Suprapubic skin (tissue), 4 donors: ENCODE measurements around the gene ADAMTS13. TPM values are rescaled to one million over a fixed set of nuclear protein-coding genes. Genes with fewer than 3 reads are reported as not detected.

Experiments
- DNase-seq, 2 donors: peaks; one replicate each; pipeline ENCODE4 v3.0.0-alpha.2; 2019; ENCODE audit warnings: low spot score in 2 of 2
- H3K27ac ChIP-seq: fragments of 200-600 bp; sonication (generic); one replicate; pipeline ENCODE4 v1.5.1; 2019
- H3K27me3 ChIP-seq: fragments of 200-600 bp; sonication (generic); one replicate; pipeline ENCODE4 v1.5.1; 2019
- H3K36me3 ChIP-seq: fragments of 200-600 bp; sonication (generic); one replicate; pipeline ENCODE4 v1.5.1; 2019
- H3K4me1 ChIP-seq: fragments of 200-600 bp; sonication (generic); one replicate; pipeline ENCODE4 v1.5.1; 2019
- H3K4me3 ChIP-seq: fragments of 200-600 bp; sonication (generic); one replicate; pipeline ENCODE4 v1.5.1; 2019; ENCODE audit warnings: mild to moderate bottlenecking
- H3K9me3 ChIP-seq: fragments of 200-600 bp; sonication (generic); one replicate; pipeline ENCODE4 v1.5.1; 2019
- EP300 ChIP-seq: sonication (generic); formaldehyde crosslinking; IDR thresholded peaks from one replicate; pipeline ENCODE4 v1.6.1; 2017; ENCODE audit warnings: antibody characterized with exemption
- POLR2A ChIP-seq, 2 donors: fragments of 450-650 bp; IDR thresholded peaks; one replicate each; pipeline ENCODE4 v1.6.1; 2017; ENCODE audit warnings: antibody characterized with exemption in 2 of 2, mild to moderate bottlenecking in 2 of 2, moderate library complexity in 2 of 2
- POLR2AphosphoS5 ChIP-seq, 3 donors: sonication (generic); formaldehyde crosslinking; IDR thresholded peaks; one replicate each; pipeline ENCODE4 v1.6.1; 2017; ENCODE audit warnings: antibody characterized with exemption in 3 of 3
- WGBS: methylation state at CpG from one replicate; pipeline ENCODE4 v1.1.5; 2018; 5-methylcytosine and 5-hydroxymethylcytosine counted together
- total RNA-seq, 4 donors: library from RNA; depleted of rRNA; stranded (reverse); fragments of >200 nt; gene quantifications; one replicate each; pipeline ENCODE4 v1.1.0, GENCODE V29; 2016
- TF ChIP-seq, protein P1 (sequence below), 2 donors: fragments of 200-600 bp in 1 of 2; fragments of 450-650 bp in 1 of 2; sonication (generic) in 1 of 2; IDR thresholded peaks; one replicate each; pipeline ENCODE4 v1.5.1; 2016 to 2019; ENCODE audit warnings: antibody characterized with exemption in 2 of 2, mild to moderate bottlenecking in 1 of 2, moderate library complexity in 1 of 2

Gene ADAMTS13
- total RNA-seq, 4 donors from 2014 or later, result 1.2 to 3.3 (median 1.6) TPM

DNA sequence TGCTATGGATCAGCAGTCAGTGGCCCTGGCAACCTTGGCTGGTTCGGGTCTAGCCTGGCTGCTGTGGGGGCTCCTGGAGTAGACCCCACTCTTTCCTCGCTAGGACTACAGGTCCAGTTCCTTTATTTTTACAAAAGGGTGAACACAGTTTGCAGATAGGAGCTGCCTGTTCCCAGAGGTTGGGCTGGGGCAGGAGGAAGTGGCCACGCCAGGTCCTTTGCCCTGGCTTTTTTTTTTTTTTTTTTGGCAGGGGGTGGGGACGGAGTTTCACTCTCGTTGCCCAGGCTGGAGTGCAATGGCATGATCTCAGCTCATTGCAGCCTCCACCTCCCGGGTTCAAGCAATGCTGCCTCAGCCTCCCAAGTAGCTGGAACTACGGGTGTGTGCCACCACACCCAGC, 48.8 kb downstream of the ADAMTS13 start:
- Histone ChIP-seq H3K27me3 (no peaks in the 10 kb centered on the region), H3K36me3 (peaks cover 10% of the 10 kb centered on the region), H3K27ac (no peak overlapping the region), H3K4me1 (no peaks in the 10 kb centered on the region), H3K9me3 (no peaks in the 10 kb centered on the region), H3K4me3 (no peak overlapping the region)
- WGBS, result 79% methylated on average over 7 of the region's 7 CpGs
- TF ChIP-seq POLR2A (IDR thresholded peaks at IDR 0.05) (no peak), POLR2AphosphoS5 (IDR thresholded peaks at IDR 0.05) (no peak)
- DNase-seq, result no peak

DNA sequence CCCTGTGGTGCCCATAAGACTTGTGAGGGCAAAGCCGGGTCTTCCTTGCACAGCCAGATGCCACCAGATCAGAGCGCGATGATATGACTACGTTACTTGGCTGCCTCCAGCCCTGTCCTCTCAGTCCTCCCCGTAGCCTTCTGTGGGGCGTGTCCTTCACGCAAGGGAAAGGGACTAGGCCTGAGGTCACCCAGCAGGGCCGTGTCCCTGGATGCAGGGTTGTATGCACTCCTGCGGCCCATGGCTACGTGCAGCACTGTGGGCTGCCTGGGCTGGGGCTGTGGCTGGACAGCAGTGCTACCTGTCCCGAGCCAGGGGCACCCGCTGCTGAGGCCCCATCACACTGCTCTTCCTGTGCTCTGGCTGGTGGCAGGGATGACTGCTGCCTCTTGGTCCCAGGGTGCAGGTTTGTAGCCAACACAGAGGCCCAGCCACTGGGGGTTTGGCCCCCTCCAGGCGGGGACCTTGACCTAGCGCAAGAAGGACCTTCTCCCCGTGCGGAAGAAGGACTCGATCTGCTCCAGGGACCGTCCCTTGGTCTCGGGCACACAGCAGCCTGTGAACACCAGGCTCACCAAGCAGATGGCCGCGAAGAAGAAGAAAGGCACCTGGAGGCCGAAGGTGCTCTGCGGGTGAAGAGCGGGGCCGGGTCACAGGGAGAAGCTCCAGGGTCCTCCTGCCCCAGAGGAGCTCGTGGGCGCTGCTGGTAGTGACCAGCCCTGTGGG, 49.5 kb downstream of the ADAMTS13 start:
- TF ChIP-seq POLR2AphosphoS5 (IDR thresholded peaks at IDR 0.05) (no peak), EP300 (no peak), POLR2A (IDR thresholded peaks at IDR 0.05) (no peak)
- TF ChIP-seq, protein P1, sequence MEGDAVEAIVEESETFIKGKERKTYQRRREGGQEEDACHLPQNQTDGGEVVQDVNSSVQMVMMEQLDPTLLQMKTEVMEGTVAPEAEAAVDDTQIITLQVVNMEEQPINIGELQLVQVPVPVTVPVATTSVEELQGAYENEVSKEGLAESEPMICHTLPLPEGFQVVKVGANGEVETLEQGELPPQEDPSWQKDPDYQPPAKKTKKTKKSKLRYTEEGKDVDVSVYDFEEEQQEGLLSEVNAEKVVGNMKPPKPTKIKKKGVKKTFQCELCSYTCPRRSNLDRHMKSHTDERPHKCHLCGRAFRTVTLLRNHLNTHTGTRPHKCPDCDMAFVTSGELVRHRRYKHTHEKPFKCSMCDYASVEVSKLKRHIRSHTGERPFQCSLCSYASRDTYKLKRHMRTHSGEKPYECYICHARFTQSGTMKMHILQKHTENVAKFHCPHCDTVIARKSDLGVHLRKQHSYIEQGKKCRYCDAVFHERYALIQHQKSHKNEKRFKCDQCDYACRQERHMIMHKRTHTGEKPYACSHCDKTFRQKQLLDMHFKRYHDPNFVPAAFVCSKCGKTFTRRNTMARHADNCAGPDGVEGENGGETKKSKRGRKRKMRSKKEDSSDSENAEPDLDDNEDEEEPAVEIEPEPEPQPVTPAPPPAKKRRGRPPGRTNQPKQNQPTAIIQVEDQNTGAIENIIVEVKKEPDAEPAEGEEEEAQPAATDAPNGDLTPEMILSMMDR (IDR thresholded peaks at IDR 0.05), result no peak
- no peak overlapping the region for H3K27ac ChIP-seq
- no peaks in the 10 kb centered on the region for H3K4me1 ChIP-seq
- H3K27me3 ChIP-seq, result no peaks in the 10 kb centered on the region
- H3K4me3 ChIP-seq, result no peak overlapping the region
- peaks cover 10% of the 10 kb centered on the region for H3K36me3 ChIP-seq
- DNase-seq, result no peak
- 77% methylated on average over 15 of the region's 27 CpGs for WGBS
- no peaks in the 10 kb centered on the region for H3K9me3 ChIP-seq

DNA sequence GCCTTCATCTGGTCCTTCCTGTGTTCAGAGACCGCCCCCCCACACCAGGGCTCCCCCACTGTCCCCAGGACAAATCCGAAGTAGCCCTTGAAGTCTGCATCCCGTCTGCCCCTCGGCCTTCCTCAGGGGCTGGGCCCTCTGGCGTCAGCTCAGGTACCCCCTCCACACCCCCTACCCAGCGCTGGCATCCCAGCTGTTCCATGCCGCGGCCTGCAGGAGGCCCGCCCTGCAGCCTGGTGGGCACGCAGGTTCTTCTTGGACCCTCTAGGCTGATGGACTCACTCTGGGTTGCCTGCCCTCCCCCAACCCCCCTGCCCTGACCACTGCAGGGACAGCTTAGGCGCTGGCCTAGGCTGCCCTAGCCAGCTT, 50.1 kb downstream of the ADAMTS13 start:
- H3K27me3 ChIP-seq, result no peaks in the 10 kb centered on the region
- no peaks in the 10 kb centered on the region for H3K9me3 ChIP-seq
- no peaks in the 10 kb centered on the region for H3K4me1 ChIP-seq
- H3K4me3 ChIP-seq, result no peak overlapping the region
- TF ChIP-seq POLR2A (IDR thresholded peaks at IDR 0.05) (no peak), EP300 (no peak), POLR2AphosphoS5 (IDR thresholded peaks at IDR 0.05) (no peak)
- TF ChIP-seq, protein P1 (IDR thresholded peaks at IDR 0.05), result no peak
- WGBS, result no CpG with 5 or more reads among the region's 11 CpGs
- H3K36me3 ChIP-seq, result peaks cover 10% of the 10 kb centered on the region
- no peak for DNase-seq
- H3K27ac ChIP-seq, result no peak overlapping the region

DNA sequence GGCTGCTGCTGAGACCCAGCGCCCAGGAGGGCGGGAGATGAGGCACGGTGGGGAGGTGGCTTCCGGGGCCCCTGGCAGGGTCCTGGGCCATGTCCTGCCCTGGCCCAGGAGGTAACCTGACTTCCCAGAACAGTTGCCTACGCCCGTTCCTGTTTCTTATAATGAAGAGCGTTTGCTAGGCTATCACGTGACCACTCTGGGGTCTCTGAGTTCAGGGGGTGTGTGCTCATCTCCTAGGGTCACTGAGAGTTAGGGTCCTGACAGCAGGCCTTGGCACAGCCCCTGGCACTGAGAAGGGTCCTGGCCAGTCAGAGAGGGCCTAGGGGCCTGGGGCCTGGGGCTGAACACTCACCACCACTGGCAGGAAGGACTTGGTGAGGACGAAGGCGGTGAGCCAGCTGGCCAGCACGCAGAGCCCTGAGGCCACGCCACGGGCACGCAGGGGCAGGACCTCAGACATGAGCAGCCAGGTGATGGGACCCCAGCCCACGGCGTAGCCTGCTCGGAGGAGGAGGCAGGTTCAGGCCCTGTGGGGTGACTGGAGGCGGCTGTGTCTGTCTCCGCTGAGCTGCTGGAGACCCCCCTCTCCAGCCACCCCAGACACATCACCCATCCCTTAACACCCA, 50.7 kb downstream of the ADAMTS13 start:
- H3K27ac ChIP-seq, result no peak overlapping the region
- WGBS, result 41% methylated on average over 8 of the region's 19 CpGs

DNA sequence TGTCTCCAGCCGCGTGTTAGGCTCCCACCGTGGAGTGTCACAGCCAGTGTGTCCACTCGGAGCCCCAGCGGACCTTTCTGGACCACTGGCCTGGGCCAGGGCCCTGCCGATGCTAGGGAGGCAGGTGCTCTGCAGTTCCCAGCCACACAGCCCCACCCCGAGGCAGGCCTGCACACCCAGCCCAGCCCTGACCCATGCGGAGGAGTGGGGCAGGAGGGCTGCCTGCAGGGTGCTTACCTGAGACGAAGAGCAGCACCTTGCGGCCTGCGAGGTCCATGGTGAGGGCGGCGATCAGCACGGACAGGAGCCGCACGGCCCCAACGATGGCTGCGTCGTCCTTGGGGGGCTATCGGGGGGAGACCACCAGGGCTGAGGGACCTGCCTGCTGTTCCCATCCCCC, 51.6 kb downstream of the ADAMTS13 start:
- H3K27ac ChIP-seq, result no peak overlapping the region
- peaks cover 2% of the 10 kb centered on the region for H3K4me1 ChIP-seq
- H3K9me3 ChIP-seq, result no peaks in the 10 kb centered on the region
- H3K36me3 ChIP-seq, result peaks cover 5% of the 10 kb centered on the region
- no peak overlapping the region for H3K4me3 ChIP-seq
- WGBS, result 94% methylated on average over 6 of the region's 20 CpGs
- TF ChIP-seq, protein P1 (IDR thresholded peaks at IDR 0.05), result no peak
- TF ChIP-seq EP300 (no peak), POLR2A (IDR thresholded peaks at IDR 0.05) (no peak), POLR2AphosphoS5 (IDR thresholded peaks at IDR 0.05) (no peak)
- no peaks in the 10 kb centered on the region for H3K27me3 ChIP-seq
- no peak for DNase-seq

More for the DNA sequence above, 50.7 kb downstream of the ADAMTS13 start:
- no peak overlapping the region for H3K4me3 ChIP-seq
- H3K27me3 ChIP-seq, result no peaks in the 10 kb centered on the region
- H3K36me3 ChIP-seq, result peaks cover 10% of the 10 kb centered on the region
- no peaks in the 10 kb centered on the region for H3K4me1 ChIP-seq
- TF ChIP-seq POLR2A (IDR thresholded peaks at IDR 0.05) (no peak), POLR2AphosphoS5 (IDR thresholded peaks at IDR 0.05) (no peak), EP300 (no peak)
- TF ChIP-seq, protein P1 (IDR thresholded peaks at IDR 0.05), result no peak
- no peak for DNase-seq
- no peaks in the 10 kb centered on the region for H3K9me3 ChIP-seq
